H1 (cell line): ENCODE measurements around the gene KIF5C. TPM values are rescaled to one million over a fixed set of nuclear protein-coding genes. Genes with fewer than 3 reads are reported as not detected.

Source experiments
- CTCF ChIA-PET: fragments of 300-600 bp; sonication (Branson Sonifier 250); formaldehyde crosslinking; loops from one replicate; lab custom pipeline; 2021; ENCODE audit not compliant: partially characterized antibody; lab: Charles Lee
- POLR2A ChIA-PET: fragments of 300-600 bp; sonication (Branson Sonifier 250); formaldehyde crosslinking; loops from one replicate; lab custom pipeline; 2021; ENCODE audit warnings: inconsistent platforms; ENCODE audit not compliant: partially characterized antibody; lab: Charles Lee
- DNase-seq, 2 experiments: peaks; one replicate each; pipeline versions ENCODE4 v3.0.0 to v3.0.0-alpha.2; 2010 to 2022; ENCODE audit warnings: low spot score in 2 of 2, low read depth in 1 of 2, mixed read lengths in 1 of 2
- FAIRE-seq: peaks from 2 replicates; lab custom pipeline; 2011; peaks lifted over from hg19 to GRCh38; lab: Jason Lieb, UNC
- H2AFZ ChIP-seq: 2 replicates; pipeline ENCODE4 v1.8.1; 2012; ENCODE audit warnings: low read length, inconsistent platforms
- H2AK5ac ChIP-seq: 2 replicates; pipeline ENCODE4 v1.6.1; 2013; ENCODE audit warnings: low read depth, low read length
- H2BK120ac ChIP-seq: replicated peaks from 2 replicates; pipeline ENCODE3; 2013; ENCODE audit warnings: low read depth, low read length, inconsistent platforms
- H2BK12ac ChIP-seq: 2 replicates; pipeline ENCODE4 v1.6.1; 2013; ENCODE audit warnings: low read depth, low read length
- H2BK15ac ChIP-seq: 2 replicates; pipeline ENCODE4 v1.6.1; 2013; ENCODE audit warnings: low read length
- H2BK20ac ChIP-seq: 2 replicates; pipeline ENCODE4 v1.6.1; 2013; ENCODE audit warnings: low read length
- H2BK5ac ChIP-seq: 2 replicates; pipeline ENCODE4 v1.6.1; 2013; ENCODE audit warnings: low read depth, low read length
- H3K14ac ChIP-seq: 2 replicates; pipeline ENCODE4 v1.6.1; 2013; ENCODE audit warnings: inconsistent platforms; ENCODE audit not compliant: insufficient read length
- H3K18ac ChIP-seq: 2 replicates; pipeline ENCODE4 v1.6.1; 2013; ENCODE audit warnings: low read length; ENCODE audit errors: extremely low read depth
- H3K23ac ChIP-seq: 2 replicates; pipeline ENCODE4 v1.6.1; 2013; ENCODE audit warnings: inconsistent platforms; ENCODE audit not compliant: insufficient read length
- H3K23me2 ChIP-seq: 2 replicates; pipeline ENCODE4 v1.6.1; 2013; ENCODE audit warnings: low read depth, low read length
- H3K27ac ChIP-seq: 2 replicates; pipeline ENCODE4 v1.6.1; 2011; ENCODE audit warnings: low read depth, low read length, inconsistent platforms
- H3K27me3 ChIP-seq, 4 experiments: replicated peaks in 1 of 4; 1 replicate in 1 of 4; 2 replicates in 3 of 4; pipeline versions ENCODE4 v1.6.1 to v1.8.1; 2011 to 2013; ENCODE audit warnings: low read length in 3 of 4, mild to moderate bottlenecking in 3 of 4, inconsistent platforms in 2 of 4, mixed read lengths in 2 of 4, moderate library complexity in 1 of 4; ENCODE audit not compliant: control insufficient read depth in 3 of 4, insufficient read depth in 3 of 4; ENCODE audit errors: extremely low read depth in 1 of 4
- H3K36me3 ChIP-seq, 4 experiments: 2 replicates each; pipeline versions ENCODE4 v1.6.1 to v1.8.1; 2011 to 2013; ENCODE audit warnings: mild to moderate bottlenecking in 4 of 4, low read length in 3 of 4, moderate library complexity in 2 of 4, control low read depth in 1 of 4, inconsistent platforms in 1 of 4; ENCODE audit not compliant: insufficient read depth in 4 of 4, control insufficient read depth in 2 of 4
- H3K4ac ChIP-seq: replicated peaks from 2 replicates; pipeline ENCODE3; 2013; ENCODE audit warnings: low read length, low read depth, mixed read lengths, inconsistent platforms; ENCODE audit not compliant: insufficient read length
- H3K4me1 ChIP-seq, 4 experiments: replicated peaks in 1 of 4; 1 replicate in 1 of 4; 2 replicates in 3 of 4; pipeline versions ENCODE4 v1.6.1 to v1.8.1; 2011 to 2013; ENCODE audit warnings: low read length in 3 of 4, inconsistent platforms in 2 of 4, mixed read lengths in 1 of 4; ENCODE audit not compliant: insufficient read depth in 4 of 4, control insufficient read depth in 3 of 4
- H3K4me2 ChIP-seq, 2 experiments: 2 replicates each; pipeline versions ENCODE4 v1.6.1 to v1.8.1; 2011 to 2013; ENCODE audit warnings: low read depth in 2 of 2, low read length in 2 of 2, control low read depth in 1 of 2, inconsistent platforms in 1 of 2, mild to moderate bottlenecking in 1 of 2; ENCODE audit not compliant: insufficient read depth in 1 of 2
- H3K4me3 ChIP-seq, 4 experiments: fragments of 200-600, 300-600 bp in 1 of 4; sonication (generic), shearing (Covaris generic), sonication (Bioruptor Twin) in 1 of 4; 2 replicates each; pipeline versions ENCODE4 v1.5.1 to v1.8.1; 2011 to 2016; ENCODE audit warnings: low read length in 4 of 4, low read depth in 3 of 4, control low read depth in 2 of 4, inconsistent platforms in 2 of 4, mild to moderate bottlenecking in 2 of 4, mixed read lengths in 1 of 4, moderate library complexity in 1 of 4; ENCODE audit not compliant: insufficient read depth in 2 of 4; ENCODE audit errors: extremely low read depth in 1 of 4
- H3K56ac ChIP-seq: replicated peaks from 2 replicates; pipeline ENCODE3; 2013; ENCODE audit warnings: low read depth, mild to moderate bottlenecking, mixed read lengths, low read length, inconsistent platforms; ENCODE audit not compliant: insufficient read length
- H3K79me1 ChIP-seq: 2 replicates; pipeline ENCODE4 v1.6.1; 2013; ENCODE audit warnings: low read depth, low read length, control low read depth
- H3K79me2 ChIP-seq, 2 experiments: 2 replicates each; pipeline versions ENCODE4 v1.6.1 to v1.8.1; 2012 to 2013; ENCODE audit warnings: low read length in 2 of 2, mild to moderate bottlenecking in 2 of 2, inconsistent platforms in 1 of 2; ENCODE audit not compliant: insufficient read depth in 2 of 2, control insufficient read depth in 1 of 2
- H3K9ac ChIP-seq, 4 experiments: replicated peaks in 1 of 4; 1 replicate in 1 of 4; 2 replicates in 3 of 4; pipeline versions ENCODE4 v1.6.1 to v1.8.1; 2011 to 2013; ENCODE audit warnings: low read depth in 3 of 4, low read length in 3 of 4, control low read depth in 2 of 4, mild to moderate bottlenecking in 2 of 4, moderate library complexity in 2 of 4, inconsistent platforms in 1 of 4; ENCODE audit errors: extremely low read depth in 1 of 4
- H3K9me3 ChIP-seq, 2 experiments: 2 replicates each; pipeline versions ENCODE4 v1.6.1 to v1.8.1; 2012 to 2013; ENCODE audit warnings: mild to moderate bottlenecking in 2 of 2, moderate library complexity in 2 of 2, control low read depth in 1 of 2, inconsistent platforms in 1 of 2, low read depth in 1 of 2, low read length in 1 of 2, mixed read lengths in 1 of 2; ENCODE audit not compliant: insufficient read depth in 2 of 2
- H4K20me1 ChIP-seq, 2 experiments: replicated peaks in 1 of 2; 2 replicates each; pipeline versions ENCODE3 to v1.8.1; 2011 to 2013; ENCODE audit warnings: inconsistent platforms in 2 of 2, low read length in 2 of 2, mild to moderate bottlenecking in 1 of 2; ENCODE audit not compliant: insufficient read depth in 2 of 2, control insufficient read depth in 1 of 2
- H4K5ac ChIP-seq: 2 replicates; pipeline ENCODE4 v1.6.1; 2013; ENCODE audit warnings: low read length, low read depth, mixed read lengths, inconsistent platforms; ENCODE audit not compliant: insufficient read length
- H4K8ac ChIP-seq: 2 replicates; pipeline ENCODE4 v1.8.0; 2013; ENCODE audit warnings: mild to moderate bottlenecking, moderate library complexity, low read length, inconsistent platforms; ENCODE audit not compliant: insufficient read depth; ENCODE audit errors: extremely low read depth
- H4K91ac ChIP-seq: replicated peaks from 2 replicates; pipeline ENCODE3; 2013; ENCODE audit warnings: low read length, mixed read lengths, inconsistent platforms; ENCODE audit not compliant: insufficient read length
- RFX5 ChIP-seq: IDR thresholded peaks from 2 replicates; pipeline ENCODE4 v1.6.1; 2011; ENCODE audit warnings: low read depth, low read length, improper control_type of control experiment, borderline replicate concordance
- WGBS, 2 experiments: shearing (Covaris generic) in 1 of 2; methylation state at CpG; one replicate each; pipeline versions ENCODE4 v1.1.6 to v1.1.7; 2013 to 2015; ENCODE audit warnings: low lambda C conversion rate in 2 of 2, mixed read lengths in 2 of 2, inconsistent platforms in 1 of 2, low coverage in 1 of 2, missing lambda C conversion rate in 1 of 2; ENCODE audit not compliant: insufficient replicate concordance in 2 of 2, insufficient coverage in 1 of 2, insufficient read length in 1 of 2; ENCODE audit errors: extremely low coverage in 1 of 2, missing lambda C conversion rate in 1 of 2; 5-methylcytosine and 5-hydroxymethylcytosine counted together
- polyA plus RNA-seq, 7 experiments: library from polyadenylated mRNA; depleted of rRNA in 3 of 7; stranded (reverse) in 5 of 7; unstranded in 2 of 7; fragments of >200 nt in 5 of 7; fragments of 200-250 nt in 2 of 7; gene quantifications; 1 replicate in 5 of 7; 2 replicates in 1 of 7; 4 replicates in 1 of 7; pipeline versions ENCODE4 v1.2.1 to v1.2.3, GENCODE V29; 2011 to 2013; ENCODE audit warnings: missing spikeins in 2 of 7, mixed read lengths in 2 of 7
- total RNA-seq: library from RNA; stranded (reverse); fragmentation: NEBNext Ultra II Directional; extraction: Animal tissue kit (Norgen Biotek cat#: 25700); gene quantifications from 2 replicates; pipeline ENCODE4 v1.2.1, GENCODE V29; 2021

KIF5C gene
- total and polyA plus RNA-seq, 2 of the 8 experiments (the other 6 are each of a cell fraction or from before 2014, with no cell fraction given), result 16.3 to 66.4 TPM

DNA sequence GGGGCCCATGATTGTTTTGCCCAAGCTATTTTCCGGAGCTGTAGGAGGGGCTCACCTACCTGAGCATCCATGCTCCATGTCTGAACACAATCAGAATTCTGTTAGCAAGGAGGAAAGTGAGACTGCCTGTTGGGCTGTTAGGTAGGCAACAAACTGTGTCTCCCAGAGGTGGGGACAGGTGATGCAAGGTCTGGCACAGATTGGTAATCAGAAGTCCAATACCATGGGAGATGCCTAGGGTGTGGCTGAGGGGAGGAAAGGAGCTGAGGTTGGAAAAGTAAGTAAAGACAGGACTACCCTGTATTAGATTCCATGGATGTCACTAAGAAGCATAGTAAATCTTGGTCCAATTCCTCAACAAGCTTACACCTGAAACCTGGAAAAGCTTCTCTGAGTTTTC is 166.5 kb downstream of the KIF5C start:
- no peak overlapping the region for H2BK120ac ChIP-seq
- H3K79me2 ChIP-seq, result no peaks in the 10 kb centered on the region
- no peak overlapping the region for H3K23ac ChIP-seq
- no peaks in the 10 kb centered on the region for H3K9me3 ChIP-seq
- no peak overlapping the region for H2BK12ac ChIP-seq
- no peak overlapping the region for H2BK20ac ChIP-seq
- no peak overlapping the region for H2BK5ac ChIP-seq
- H3K4ac ChIP-seq, result no peak overlapping the region
- H2AK5ac ChIP-seq, result no peak overlapping the region
- no peaks in the 10 kb centered on the region for H3K36me3 ChIP-seq
- H3K56ac ChIP-seq, result no peak overlapping the region
- H3K4me1 ChIP-seq, result peaks cover 0 to 5% (median 2%) of the 10 kb centered on the region in 4 experiments; a peak in 4 of 7 replicates
- ChIA-PET CTCF (interaction anchor here (0.6 to 22.0 kb wide), 40 partner anchors 9 to 519 kb away, joined by 3 to 277 read pairs (median 3); no protein-coding TSS in a partner anchor), POLR2A (no interaction called here)
- H3K18ac ChIP-seq, result no peak overlapping the region
- peaks cover 0 to 25% (median 16%) of the 10 kb centered on the region in 4 experiments; a peak in 6 of 7 replicates for H3K27me3 ChIP-seq
- H3K14ac ChIP-seq, result no peak overlapping the region
- no peak for FAIRE-seq
- H3K79me1 ChIP-seq, result no peaks in the 10 kb centered on the region
- DNase-seq, result no peak
- H4K5ac ChIP-seq, result no peak overlapping the region
- WGBS, 2 experiments, result 92% methylated on average over 1 of the region's 1 CpG; no CpG with 5 or more reads in 1 of the 2 experiments
- no peak overlapping the region for H2BK15ac ChIP-seq
- H3K9ac ChIP-seq, result no peak overlapping the region
- no peak overlapping the region for H3K27ac ChIP-seq
- no peak overlapping the region for H2AFZ ChIP-seq
- H4K91ac ChIP-seq, result no peak overlapping the region
- H3K23me2 ChIP-seq, result peaks cover 8% of the 10 kb centered on the region; the same call in 1 of the 2 replicates
- H3K4me2 ChIP-seq, result no peak overlapping the region
- H4K8ac ChIP-seq, result no peak overlapping the region
- peaks cover 2 to 4% of the 10 kb centered on the region in 2 experiments for H4K20me1 ChIP-seq
- H3K4me3 ChIP-seq, result no peak overlapping the region
- TF ChIP-seq RFX5, result no peak
